ENCODE results near the gene SRRM4.

SRRM4 gene

GRCh38 chr12:119206348-119207062 lies 225.2 kb downstream of the SRRM4 start:
- DNase-seq = no peak

GRCh38 chr12:119207063-119207560 lies 225.8 kb downstream of the SRRM4 start:
- no peak for DNase-seq

GRCh38 chr12:119208626-119209061 lies 227.3 kb downstream of the SRRM4 start:
- DNase-seq = no peak

GRCh38 chr12:119211884-119212283 lies 230.5 kb downstream of the SRRM4 start:
- DNase-seq = no peak
